Hepatocyte (in vitro differentiated cells): ENCODE results near the gene SPOCK2. TPM values are rescaled to one million over a fixed set of nuclear protein-coding genes. Genes with fewer than 3 reads are reported as not detected.

ENCODE experiments used
- DNase-seq: peaks from one replicate; pipeline ENCODE4 v3.0.0-alpha.2; 2016; ENCODE audit warnings: low spot score
- H2AFZ ChIP-seq: fragments of 200-600 bp; sonication (generic); 2 replicates; pipeline ENCODE4 v1.6.0; 2016; ENCODE audit warnings: antibody characterized with exemption, mild to moderate bottlenecking
- H3K27ac ChIP-seq: fragments of 200-600 bp; sonication (generic); 2 replicates; pipeline ENCODE4 v1.5.1; 2016; ENCODE audit warnings: mild to moderate bottlenecking
- H3K27me3 ChIP-seq: fragments of 200-600 bp; sonication (generic); 2 replicates; pipeline ENCODE4 v1.6.1; 2016
- H3K36me3 ChIP-seq: fragments of 200-600 bp; sonication (generic); replicated peaks from 2 replicates; pipeline ENCODE4 v1.5.1; 2016; ENCODE audit warnings: low read depth; ENCODE audit not compliant: insufficient read depth
- H3K4me1 ChIP-seq: fragments of 200-600 bp; sonication (generic); 2 replicates; pipeline ENCODE4 v1.5.1; 2016; ENCODE audit warnings: mild to moderate bottlenecking, moderate library complexity; ENCODE audit not compliant: insufficient read depth
- H3K4me2 ChIP-seq: fragments of 200-600 bp; sonication (generic); 2 replicates; pipeline ENCODE4 v1.6.0; 2016
- H3K4me3 ChIP-seq: fragments of 200-600 bp; sonication (generic); 2 replicates; pipeline ENCODE4 v1.5.1; 2016; ENCODE audit warnings: mild to moderate bottlenecking
- H3K79me2 ChIP-seq: fragments of 200-600 bp; sonication (generic); 2 replicates; pipeline ENCODE4 v1.6.0; 2017; ENCODE audit warnings: mild to moderate bottlenecking
- H3K9me2 ChIP-seq: fragments of 200-600 bp; sonication (generic); replicated peaks from 2 replicates; pipeline ENCODE4 v1.6.0; 2017; ENCODE audit warnings: mild to moderate bottlenecking; ENCODE audit not compliant: insufficient read depth
- H3K9me3 ChIP-seq: fragments of 200-600 bp; sonication (generic); 2 replicates; pipeline ENCODE4 v1.5.1; 2016; ENCODE audit warnings: low read depth, mild to moderate bottlenecking
- H4K20me1 ChIP-seq: fragments of 200-600 bp; sonication (generic); 2 replicates; pipeline ENCODE4 v1.6.0; 2016; ENCODE audit warnings: mild to moderate bottlenecking; ENCODE audit not compliant: insufficient read depth, poor library complexity, severe bottlenecking
- EZH2 ChIP-seq: fragments of 200-600 bp; sonication (generic); IDR thresholded peaks from 2 replicates; pipeline ENCODE4 v1.6.1; 2016; ENCODE audit warnings: antibody characterized with exemption, mild to moderate bottlenecking, borderline replicate concordance
- EZH2phosphoT487 ChIP-seq: fragments of 200-600 bp; sonication (generic); IDR thresholded peaks from one replicate; pipeline ENCODE4 v1.6.1; 2018; ENCODE audit warnings: antibody characterized with exemption, mild to moderate bottlenecking, low read depth, moderate library complexity; ENCODE audit not compliant: unreplicated experiment, severe bottlenecking
- WGBS: methylation state at CpG from one replicate; pipeline ENCODE4 v1.1.6; 2016; ENCODE audit warnings: low lambda C conversion rate; ENCODE audit errors: missing lambda C conversion rate; 5-methylcytosine and 5-hydroxymethylcytosine counted together
- polyA plus RNA-seq: library from polyadenylated mRNA; unstranded; fragments of >200 nt; fragmentation: Nextera tagmentation; extraction: Ambion mirVana; gene quantifications from 2 replicates; pipeline ENCODE4 v1.2.1, GENCODE V29; 2016
- total RNA-seq: library from RNA; depleted of rRNA; stranded (reverse); fragments of >200 nt; gene quantifications from 2 replicates; pipeline ENCODE4 v1.2.3, GENCODE V29; 2014
- TF ChIP-seq, protein P1 (sequence below): fragments of 200-600 bp; sonication (generic); IDR thresholded peaks from 2 replicates; pipeline ENCODE4 v1.5.1; 2016; ENCODE audit warnings: antibody characterized with exemption, mild to moderate bottlenecking; ENCODE audit not compliant: poor library complexity

Gene SPOCK2
- total and polyA plus RNA-seq, 2 experiments from 2014 or later, result 3.0 to 3.1 TPM

DNA sequence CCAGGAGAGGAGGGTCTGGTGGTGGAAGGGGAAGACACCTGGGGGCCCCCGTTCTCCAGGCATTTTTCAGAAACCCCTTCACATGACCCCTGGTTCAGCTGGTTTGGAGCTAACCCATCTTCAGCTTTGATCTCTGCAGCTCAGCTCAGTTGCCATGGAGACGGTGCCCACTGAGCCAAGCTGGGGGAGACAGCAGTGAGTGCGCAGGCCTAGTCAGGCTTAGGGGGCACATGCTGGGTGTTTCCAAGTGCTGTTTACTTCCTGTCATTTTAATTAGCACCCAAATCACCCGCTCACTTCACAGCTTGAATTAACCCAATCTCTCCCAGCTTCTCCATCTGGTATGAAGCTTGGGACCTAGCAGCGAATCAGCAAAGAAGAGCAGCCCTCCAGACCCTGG, 9.0 kb downstream of the SPOCK2 start:
- H3K9me3 ChIP-seq, result no peaks in the 10 kb centered on the region
- DNase-seq, result no peak
- TF ChIP-seq EZH2phosphoT487, result no peak
- TF ChIP-seq, protein P1, sequence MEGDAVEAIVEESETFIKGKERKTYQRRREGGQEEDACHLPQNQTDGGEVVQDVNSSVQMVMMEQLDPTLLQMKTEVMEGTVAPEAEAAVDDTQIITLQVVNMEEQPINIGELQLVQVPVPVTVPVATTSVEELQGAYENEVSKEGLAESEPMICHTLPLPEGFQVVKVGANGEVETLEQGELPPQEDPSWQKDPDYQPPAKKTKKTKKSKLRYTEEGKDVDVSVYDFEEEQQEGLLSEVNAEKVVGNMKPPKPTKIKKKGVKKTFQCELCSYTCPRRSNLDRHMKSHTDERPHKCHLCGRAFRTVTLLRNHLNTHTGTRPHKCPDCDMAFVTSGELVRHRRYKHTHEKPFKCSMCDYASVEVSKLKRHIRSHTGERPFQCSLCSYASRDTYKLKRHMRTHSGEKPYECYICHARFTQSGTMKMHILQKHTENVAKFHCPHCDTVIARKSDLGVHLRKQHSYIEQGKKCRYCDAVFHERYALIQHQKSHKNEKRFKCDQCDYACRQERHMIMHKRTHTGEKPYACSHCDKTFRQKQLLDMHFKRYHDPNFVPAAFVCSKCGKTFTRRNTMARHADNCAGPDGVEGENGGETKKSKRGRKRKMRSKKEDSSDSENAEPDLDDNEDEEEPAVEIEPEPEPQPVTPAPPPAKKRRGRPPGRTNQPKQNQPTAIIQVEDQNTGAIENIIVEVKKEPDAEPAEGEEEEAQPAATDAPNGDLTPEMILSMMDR, result no peak
- no peak for TF ChIP-seq EZH2
- no peaks in the 10 kb centered on the region for H3K4me1 ChIP-seq
- H3K4me2 ChIP-seq, result no peak overlapping the region
- no peaks in the 10 kb centered on the region for H3K27me3 ChIP-seq
- no peak overlapping the region for H2AFZ ChIP-seq
- 73% methylated on average over 5 of the region's 5 CpGs for WGBS
- no peaks in the 10 kb centered on the region for H3K79me2 ChIP-seq
- H3K27ac ChIP-seq, result no peak overlapping the region
- no peaks in the 10 kb centered on the region for H4K20me1 ChIP-seq
- H3K9me2 ChIP-seq, result no peaks in the 10 kb centered on the region
- no peaks in the 10 kb centered on the region for H3K36me3 ChIP-seq
- H3K4me3 ChIP-seq, result no peak overlapping the region

DNA sequence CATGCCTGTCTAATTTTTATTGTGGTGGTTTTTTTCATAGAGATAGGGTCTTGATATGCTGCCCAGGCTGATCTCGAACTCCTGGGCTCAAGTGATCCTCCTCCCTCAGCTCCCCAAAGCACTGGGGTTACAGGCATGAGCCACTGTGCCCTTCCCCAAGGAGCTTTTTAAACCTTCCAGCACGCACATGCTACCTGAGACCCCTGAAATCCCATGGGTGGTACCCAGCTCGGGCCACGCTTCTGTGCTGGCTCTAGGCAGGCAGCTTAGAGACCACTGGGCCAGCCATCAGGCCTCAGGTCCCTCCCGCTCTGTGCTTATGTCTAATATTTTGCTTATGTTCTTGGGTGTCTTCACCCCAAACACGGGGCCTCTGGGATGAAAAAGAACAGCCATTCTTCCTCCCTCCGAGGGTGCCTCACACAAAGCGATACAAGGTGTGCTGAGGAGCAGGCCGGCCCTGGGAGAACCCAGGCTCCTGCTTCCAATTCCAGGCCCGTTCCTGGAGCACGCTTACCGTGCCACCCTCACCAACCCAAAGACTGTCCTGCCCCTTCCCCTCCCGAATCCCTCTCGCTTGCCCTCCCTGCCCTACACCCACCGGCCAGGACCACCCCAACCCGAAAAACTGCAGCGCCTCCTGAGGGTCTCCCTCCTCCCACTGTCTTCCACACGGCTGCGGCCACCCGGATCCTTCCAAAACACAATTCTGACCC, 10.9 kb downstream of the SPOCK2 start:
- TF ChIP-seq, protein P1, result no peak
- TF ChIP-seq EZH2phosphoT487 (no peak), EZH2 (no peak)
- no peaks in the 10 kb centered on the region for H3K9me2 ChIP-seq
- no peak overlapping the region for H3K4me3 ChIP-seq
- no peaks in the 10 kb centered on the region for H3K27me3 ChIP-seq
- WGBS, result 92% methylated on average over 20 of the region's 20 CpGs
- H3K4me2 ChIP-seq, result no peak overlapping the region
- H3K9me3 ChIP-seq, result no peaks in the 10 kb centered on the region
- H3K4me1 ChIP-seq, result no peaks in the 10 kb centered on the region
- no peak for DNase-seq
- H3K36me3 ChIP-seq, result no peaks in the 10 kb centered on the region
- H2AFZ ChIP-seq, result no peak overlapping the region
- no peaks in the 10 kb centered on the region for H3K79me2 ChIP-seq
- H4K20me1 ChIP-seq, result no peaks in the 10 kb centered on the region
- H3K27ac ChIP-seq, result no peak overlapping the region

DNA sequence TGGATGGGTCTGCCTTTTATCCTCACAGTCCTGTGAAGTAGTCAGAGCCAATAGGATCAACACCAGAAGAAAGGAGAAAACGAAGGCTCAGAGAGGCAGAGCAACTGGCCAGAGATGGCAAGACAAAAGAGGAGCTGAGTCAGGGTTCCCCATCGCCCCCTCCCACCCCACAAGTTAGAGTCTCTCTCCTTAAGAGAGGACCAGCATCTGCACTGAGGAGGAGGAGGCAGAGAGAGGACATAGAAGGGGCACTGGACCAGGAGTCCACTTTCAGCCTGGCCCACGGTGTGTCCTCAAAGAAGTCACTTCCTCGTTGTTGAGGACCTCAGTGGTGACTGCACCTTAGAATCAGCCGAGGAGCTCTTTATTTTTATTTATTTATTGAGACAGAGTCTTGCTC, 11.6 kb downstream of the SPOCK2 start:
- H4K20me1 ChIP-seq, result no peaks in the 10 kb centered on the region
- no peak overlapping the region for H3K27ac ChIP-seq
- H3K4me1 ChIP-seq, result no peaks in the 10 kb centered on the region
- no peak overlapping the region for H3K4me2 ChIP-seq
- no peaks in the 10 kb centered on the region for H3K36me3 ChIP-seq
- no peaks in the 10 kb centered on the region for H3K9me2 ChIP-seq
- WGBS, result 85% methylated on average over 5 of the region's 5 CpGs
- no peak overlapping the region for H3K4me3 ChIP-seq
- no peaks in the 10 kb centered on the region for H3K9me3 ChIP-seq
- no peak overlapping the region for H2AFZ ChIP-seq
- no peaks in the 10 kb centered on the region for H3K27me3 ChIP-seq
- DNase-seq, result no peak
- no peak for TF ChIP-seq EZH2phosphoT487
- TF ChIP-seq, protein P1, result no peak
- no peak for TF ChIP-seq EZH2
- no peaks in the 10 kb centered on the region for H3K79me2 ChIP-seq
